Endodermal cell (in vitro differentiated cells): ENCODE results near the gene RPL13. TPM values are rescaled to one million over a fixed set of nuclear protein-coding genes. Genes with fewer than 3 reads are reported as not detected.
A peak's percentile ranks its signal among the peaks of the same experiment; 100 is the strongest.

Source experiments
- DNase-seq: peaks from one replicate; pipeline ENCODE4 v3.0.0-alpha.2; 2017
- H3K27ac ChIP-seq: 2 replicates; pipeline ENCODE4 v1.5.1; 2013; ENCODE audit warnings: mild to moderate bottlenecking, low read depth, low read length, moderate library complexity
- H3K27me3 ChIP-seq: 2 replicates; pipeline ENCODE4 v1.6.1; 2013; ENCODE audit warnings: mild to moderate bottlenecking, low read length, moderate library complexity; ENCODE audit not compliant: insufficient read depth, control insufficient read depth, poor library complexity, severe bottlenecking
- H3K36me3 ChIP-seq: 2 replicates; pipeline ENCODE4 v1.7.0; 2013; ENCODE audit warnings: mild to moderate bottlenecking, low read length, moderate library complexity; ENCODE audit not compliant: control insufficient read depth, insufficient read depth
- H3K4me1 ChIP-seq: one replicate; pipeline ENCODE4 v1.7.0; 2013; ENCODE audit warnings: low read length; ENCODE audit not compliant: control insufficient read depth, insufficient read depth
- H3K4me3 ChIP-seq: 2 replicates; pipeline ENCODE4 v1.5.1; 2013; ENCODE audit warnings: mild to moderate bottlenecking, low read length, moderate library complexity
- H3K9ac ChIP-seq: 2 replicates; pipeline ENCODE4 v1.6.1; 2013; ENCODE audit warnings: mild to moderate bottlenecking, low read length, moderate library complexity; ENCODE audit not compliant: poor library complexity, severe bottlenecking; ENCODE audit errors: extremely low read depth
- H3K9me3 ChIP-seq: 2 replicates; pipeline ENCODE4 v1.6.1; 2013; ENCODE audit warnings: mild to moderate bottlenecking, low read length, moderate library complexity; ENCODE audit not compliant: control insufficient read depth
- H3K27ac Mint-ChIP-seq: 2 replicates; pipeline ENCODE4 v1.8.0; 2020; ENCODE audit warnings: mixed read lengths
- H3K27me3 Mint-ChIP-seq: 2 replicates; pipeline ENCODE4 v1.8.0; 2021; ENCODE audit warnings: mild to moderate bottlenecking, mixed read lengths; ENCODE audit not compliant: insufficient read depth
- H3K36me3 Mint-ChIP-seq: 2 replicates; pipeline ENCODE4 v1.8.0; 2020; ENCODE audit warnings: low read depth, mixed read lengths
- H3K4me1 Mint-ChIP-seq: 2 replicates; pipeline ENCODE4 v1.8.0; 2020; ENCODE audit warnings: mixed read lengths
- H3K4me3 Mint-ChIP-seq: 2 replicates; pipeline ENCODE4 v1.8.0; 2020; ENCODE audit warnings: mild to moderate bottlenecking, moderate library complexity, mixed read lengths
- H3K9me3 Mint-ChIP-seq: 2 replicates; pipeline ENCODE4 v1.8.0; 2020; ENCODE audit warnings: mild to moderate bottlenecking, mixed read lengths
- WGBS, 2 experiments: methylation state at CpG; one replicate each; pipeline versions ENCODE4 v1.1.5 to v1.1.7; 2013; ENCODE audit warnings: missing lambda C conversion rate in 2 of 2, mixed read lengths in 1 of 2; ENCODE audit not compliant: insufficient coverage in 1 of 2, insufficient read length in 1 of 2; 5-methylcytosine and 5-hydroxymethylcytosine counted together
- total RNA-seq, 2 donors: library from RNA; stranded (reverse); fragmentation: NEBNext Ultra II Directional in 1 of 2; extraction: Animal tissue kit (Norgen Biotek cat#: 25700) in 1 of 2; gene quantifications; 2 replicates in 1 of 2; 3 replicates in 1 of 2; pipeline ENCODE4 v1.2.1, GENCODE V29; 2021
- TF ChIP-seq, protein P1 (sequence below): fragments of 200-600 bp; sonication (generic); conservative IDR thresholded peaks from 2 replicates; pipeline ENCODE4 v1.5.0; 2021; ENCODE audit warnings: antibody characterized with exemption, mild to moderate bottlenecking

The RPL13 gene
- total RNA-seq, 2 donors from 2014 or later: 1,911 to 2,019 TPM

DNA sequence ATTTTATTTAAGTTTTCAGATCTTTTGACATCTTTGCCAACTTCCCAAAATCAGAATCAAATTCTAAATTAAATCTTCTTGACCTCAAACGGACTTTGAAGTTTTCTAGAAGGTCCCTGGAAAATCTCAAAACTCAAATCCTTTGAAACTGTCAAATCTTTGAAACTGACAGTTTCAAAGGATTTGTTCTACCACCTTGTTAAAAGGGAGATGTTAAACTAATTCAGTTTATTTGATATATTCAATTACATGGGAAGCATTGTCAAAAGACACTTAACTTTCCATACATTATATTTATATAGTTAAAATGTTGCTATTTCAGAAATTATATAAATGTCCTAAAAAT, 49.6 kb downstream of the RPL13 start:
- 91 to 100% methylated on average over 1 of the region's 1 CpG for WGBS, 2 experiments
- Histone ChIP-seq H3K4me3 (no peak overlapping the region), H3K36me3 (no peaks in the 10 kb centered on the region), H3K4me1 (peaks cover 14% of the 10 kb centered on the region), H3K27ac (no peak overlapping the region), H3K27me3 (no peaks in the 10 kb centered on the region), H3K9me3 (no peaks in the 10 kb centered on the region), H3K9ac (no peak overlapping the region)
- no peak for DNase-seq
- Mint-ChIP-seq H3K27ac (no peak overlapping the region), H3K27me3 (no peaks in the 10 kb centered on the region), H3K4me3 (no peak overlapping the region), H3K4me1 (peaks cover 18% of the 10 kb centered on the region), H3K36me3 (no peaks in the 10 kb centered on the region), H3K9me3 (no peaks in the 10 kb centered on the region)
- TF ChIP-seq, protein P1, sequence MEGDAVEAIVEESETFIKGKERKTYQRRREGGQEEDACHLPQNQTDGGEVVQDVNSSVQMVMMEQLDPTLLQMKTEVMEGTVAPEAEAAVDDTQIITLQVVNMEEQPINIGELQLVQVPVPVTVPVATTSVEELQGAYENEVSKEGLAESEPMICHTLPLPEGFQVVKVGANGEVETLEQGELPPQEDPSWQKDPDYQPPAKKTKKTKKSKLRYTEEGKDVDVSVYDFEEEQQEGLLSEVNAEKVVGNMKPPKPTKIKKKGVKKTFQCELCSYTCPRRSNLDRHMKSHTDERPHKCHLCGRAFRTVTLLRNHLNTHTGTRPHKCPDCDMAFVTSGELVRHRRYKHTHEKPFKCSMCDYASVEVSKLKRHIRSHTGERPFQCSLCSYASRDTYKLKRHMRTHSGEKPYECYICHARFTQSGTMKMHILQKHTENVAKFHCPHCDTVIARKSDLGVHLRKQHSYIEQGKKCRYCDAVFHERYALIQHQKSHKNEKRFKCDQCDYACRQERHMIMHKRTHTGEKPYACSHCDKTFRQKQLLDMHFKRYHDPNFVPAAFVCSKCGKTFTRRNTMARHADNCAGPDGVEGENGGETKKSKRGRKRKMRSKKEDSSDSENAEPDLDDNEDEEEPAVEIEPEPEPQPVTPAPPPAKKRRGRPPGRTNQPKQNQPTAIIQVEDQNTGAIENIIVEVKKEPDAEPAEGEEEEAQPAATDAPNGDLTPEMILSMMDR: no peak

DNA sequence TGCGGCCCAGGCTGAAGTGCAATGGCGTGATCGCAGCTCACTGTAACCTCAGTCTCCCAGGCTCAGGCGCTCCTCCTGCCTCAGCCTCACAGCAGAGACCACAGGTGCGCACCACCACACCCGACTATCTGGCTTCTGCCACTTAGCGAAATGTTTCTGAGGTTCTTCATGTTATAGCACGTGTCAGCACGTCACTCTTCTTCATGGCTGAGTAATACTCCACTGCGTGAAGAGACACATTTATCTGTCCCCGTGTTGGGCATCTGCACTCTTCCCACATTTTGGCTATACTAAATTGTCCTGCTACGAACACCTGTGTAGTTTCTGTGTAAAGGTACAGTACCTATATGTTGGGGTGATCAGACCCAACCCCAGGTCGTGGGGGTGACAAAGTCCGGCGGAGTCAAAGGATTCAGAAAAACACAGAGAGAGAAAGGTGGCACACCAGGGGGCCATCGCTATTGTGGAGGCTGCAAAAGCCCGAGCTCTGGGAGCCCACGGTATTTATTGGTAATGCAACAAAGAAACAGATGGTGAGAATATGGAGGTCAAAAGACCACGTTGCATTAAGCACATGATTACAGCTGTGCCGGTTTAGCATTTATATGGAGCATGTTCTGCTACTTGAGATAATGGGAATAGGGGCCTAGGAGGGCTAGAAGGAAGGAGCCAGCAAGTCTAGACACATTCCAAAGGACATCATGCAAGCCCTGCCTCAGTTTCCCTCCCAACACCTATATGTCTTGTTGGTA, 52.1 kb downstream of the RPL13 start:
- Histone ChIP-seq H3K9ac (no peak overlapping the region), H3K36me3 (no peaks in the 10 kb centered on the region), H3K4me1 (peaks cover 14% of the 10 kb centered on the region), H3K27me3 (no peaks in the 10 kb centered on the region), H3K27ac (no peak overlapping the region), H3K4me3 (no peak overlapping the region), H3K9me3 (no peaks in the 10 kb centered on the region)
- Mint-ChIP-seq H3K36me3 (no peaks in the 10 kb centered on the region), H3K27me3 (no peaks in the 10 kb centered on the region), H3K27ac (no peak overlapping the region), H3K9me3 (peaks cover 2% of the 10 kb centered on the region), H3K4me3 (no peak overlapping the region), H3K4me1 (peaks cover 18% of the 10 kb centered on the region)
- TF ChIP-seq, protein P1: no peak
- no peak for DNase-seq
- 94 to 96% methylated on average over 19 to 20 of the region's 20 CpGs for WGBS, 2 experiments

DNA sequence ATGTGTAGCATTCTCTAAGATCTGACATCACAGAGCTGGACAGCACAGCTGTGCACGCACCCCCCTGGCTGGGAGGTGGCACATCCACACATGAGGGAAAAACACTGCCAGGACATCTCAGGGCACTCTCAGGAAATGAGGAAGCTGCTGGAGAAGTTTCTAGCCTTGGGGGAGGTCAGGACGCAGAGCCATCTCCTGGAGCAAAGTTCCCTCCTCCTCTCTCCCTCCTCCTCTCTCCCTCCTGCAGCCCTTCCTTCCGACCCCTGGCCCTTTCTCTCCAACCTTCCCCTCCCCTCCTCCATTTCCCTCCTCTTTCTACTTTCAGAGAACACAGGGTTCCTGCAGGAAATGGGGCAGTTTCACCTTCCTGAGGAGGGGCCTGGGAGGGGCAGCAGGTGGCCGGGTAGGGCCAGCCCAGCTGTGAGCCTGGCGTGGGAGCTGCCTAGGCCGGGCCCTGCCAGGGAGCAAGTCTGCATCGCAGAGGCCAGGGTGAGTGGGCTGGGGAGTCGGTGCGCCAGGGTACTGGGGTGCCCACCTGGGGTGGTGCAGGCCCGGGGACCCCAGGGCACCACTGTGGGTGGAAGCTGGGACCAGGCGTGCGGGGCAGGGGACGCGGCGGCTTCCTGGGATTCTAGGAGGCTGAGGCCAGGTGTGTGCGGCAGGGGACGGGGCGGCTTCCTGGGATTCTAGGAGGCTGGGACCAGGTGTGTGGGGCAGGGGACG, 52.9 kb downstream of the RPL13 start, which contains the start of gene DPEP1:
DPEP1 (plus strand) TSS at position 412 of the 723 bp plus-strand sequence. CDS start 16,769 bp downstream, outside the sequence.
- Histone ChIP-seq H3K9me3 (no peaks in the 10 kb centered on the region), H3K27me3 (no peaks in the 10 kb centered on the region), H3K9ac (no peak within 1 kb of the TSS), H3K4me1 (peaks cover 7% of the 10 kb centered on the region), H3K36me3 (no peaks in the 10 kb centered on the region), H3K27ac (no peak within 1 kb of the TSS), H3K4me3 (no peak within 1 kb of the TSS)
- H3K27me3 Mint-ChIP-seq: no peaks in the 10 kb centered on the region
- H3K4me3 Mint-ChIP-seq: no peak within 1 kb of the TSS
- peak; percentile 70 for DNase-seq
- 88 to 90% methylated on average over 8 to 19 of the region's 19 CpGs for WGBS, 2 experiments
- peaks cover 2% of the 10 kb centered on the region for H3K9me3 Mint-ChIP-seq
- H3K4me1 Mint-ChIP-seq: peaks cover 11% of the 10 kb centered on the region
- TF ChIP-seq, protein P1: no peak
- H3K27ac Mint-ChIP-seq: peak within 1 kb of the TSS; percentile 26
- no peaks in the 10 kb centered on the region for H3K36me3 Mint-ChIP-seq
